Activated B cell treated with CpG ODN at 0.5 μM for 24 hours (primary cell): ENCODE measurements around the gene ATF5. TPM values are rescaled to one million over a fixed set of nuclear protein-coding genes. Genes with fewer than 3 reads are reported as not detected.

Source experiments
- ATAC-seq: fragments of 200-7000 bp; cut with Tn5 transposase; one replicate; pipeline ENCODE4 v1.10.0; 2021; ENCODE audit warnings: low read depth, mild to moderate bottlenecking, moderate library complexity
- CTCF ChIA-PET: fragments of 350-600 bp; sonication (Branson Sonifier 250); formaldehyde crosslinking; loops from one replicate; lab custom pipeline; 2021; ENCODE audit warnings: antibody characterized with exemption; lab: Charles Lee
- POLR2A ChIA-PET: fragments of 350-600 bp; sonication (Branson Sonifier 250); formaldehyde crosslinking; loops from one replicate; lab custom pipeline; 2021; ENCODE audit warnings: antibody characterized with exemption; lab: Charles Lee
- DNase-seq: peaks from one replicate; pipeline ENCODE4 v3.0.0; 2022
- H3K27ac Mint-ChIP-seq: one replicate; pipeline ENCODE4 v1.8.0; 2020; ENCODE audit warnings: mixed read lengths
- H3K27me3 Mint-ChIP-seq: one replicate; pipeline ENCODE4 v1.8.0; 2021; ENCODE audit warnings: mixed read lengths
- H3K36me3 Mint-ChIP-seq: one replicate; pipeline ENCODE4 v1.8.0; 2021; ENCODE audit warnings: low read depth, mixed read lengths
- H3K4me1 Mint-ChIP-seq: one replicate; pipeline ENCODE4 v1.8.0; 2021; ENCODE audit warnings: mixed read lengths
- H3K4me3 Mint-ChIP-seq: one replicate; pipeline ENCODE4 v1.8.0; 2020; ENCODE audit warnings: mild to moderate bottlenecking, mixed read lengths
- H3K9me3 Mint-ChIP-seq: one replicate; pipeline ENCODE4 v1.8.0; 2020; ENCODE audit warnings: mixed read lengths
- CTCF ChIP-seq: fragments of 200-600 bp; IDR thresholded peaks from one replicate; pipeline ENCODE4 v1.8.0; 2022; ENCODE audit warnings: antibody characterized with exemption, mild to moderate bottlenecking
- intact Hi-C: fragments of 100-400 bp; cut with micrococcal nuclease; formaldehyde crosslinking; loops from one replicate; pipeline ENCODE4 v1.15.1; 2024
- total RNA-seq: library from RNA; stranded (reverse); gene quantifications from 2 replicates; pipeline ENCODE4 v1.2.3, GENCODE V29; 2022

Gene ATF5
- total RNA-seq, 1 donor from 2014 or later = 199 TPM

- H3K4me3 Mint-ChIP-seq = no peak overlapping the region
- DNase-seq (no peak), ATAC-seq (no peak)
- no peaks in the 10 kb centered on the region for H3K9me3 Mint-ChIP-seq
- H3K36me3 Mint-ChIP-seq = no peaks in the 10 kb centered on the region
- H3K27me3 Mint-ChIP-seq = peaks cover 25% of the 10 kb centered on the region
- intact Hi-C loops = no loop called here
- POLR2A ChIA-PET = no interaction called here
- no peak for TF ChIP-seq CTCF
- H3K27ac Mint-ChIP-seq = no peak overlapping the region
- CTCF ChIA-PET = no interaction called here
- H3K4me1 Mint-ChIP-seq = peaks cover 19% of the 10 kb centered on the region
Observed at GRCh38 chr19:49952479-49952836, 23.5 kb downstream of the ATF5 start.

GRCh38 chr19:49952906-49953305 is 23.9 kb downstream of the ATF5 start:
- Mint-ChIP-seq H3K4me3 (no peak overlapping the region), H3K36me3 (no peaks in the 10 kb centered on the region), H3K27ac (no peak overlapping the region), H3K9me3 (no peaks in the 10 kb centered on the region), H3K4me1 (peaks cover 19% of the 10 kb centered on the region), H3K27me3 (peaks cover 26% of the 10 kb centered on the region)
- ATAC-seq (no peak), DNase-seq (no peak)
- ChIA-PET CTCF (no interaction called here), POLR2A (no interaction called here)
- intact Hi-C loops = no loop called here
- TF ChIP-seq CTCF = no peak

- no peak overlapping the region for H3K27ac Mint-ChIP-seq
- intact Hi-C loops = no loop called here
- peaks cover 28% of the 10 kb centered on the region for H3K27me3 Mint-ChIP-seq
- DNase-seq (no peak), ATAC-seq (no peak)
- ChIA-PET CTCF (no interaction called here), POLR2A (interaction anchor here (0.5 kb wide), 1 partner anchor 458 kb away, joined by 3 read pairs; no protein-coding TSS in a partner anchor)
- H3K36me3 Mint-ChIP-seq = no peaks in the 10 kb centered on the region
- TF ChIP-seq CTCF = no peak
- H3K4me3 Mint-ChIP-seq = no peak overlapping the region
- peaks cover 19% of the 10 kb centered on the region for H3K4me1 Mint-ChIP-seq
- H3K9me3 Mint-ChIP-seq = no peaks in the 10 kb centered on the region
Observed at GRCh38 chr19:49953416-49953815, 24.4 kb downstream of the ATF5 start.

DNA sequence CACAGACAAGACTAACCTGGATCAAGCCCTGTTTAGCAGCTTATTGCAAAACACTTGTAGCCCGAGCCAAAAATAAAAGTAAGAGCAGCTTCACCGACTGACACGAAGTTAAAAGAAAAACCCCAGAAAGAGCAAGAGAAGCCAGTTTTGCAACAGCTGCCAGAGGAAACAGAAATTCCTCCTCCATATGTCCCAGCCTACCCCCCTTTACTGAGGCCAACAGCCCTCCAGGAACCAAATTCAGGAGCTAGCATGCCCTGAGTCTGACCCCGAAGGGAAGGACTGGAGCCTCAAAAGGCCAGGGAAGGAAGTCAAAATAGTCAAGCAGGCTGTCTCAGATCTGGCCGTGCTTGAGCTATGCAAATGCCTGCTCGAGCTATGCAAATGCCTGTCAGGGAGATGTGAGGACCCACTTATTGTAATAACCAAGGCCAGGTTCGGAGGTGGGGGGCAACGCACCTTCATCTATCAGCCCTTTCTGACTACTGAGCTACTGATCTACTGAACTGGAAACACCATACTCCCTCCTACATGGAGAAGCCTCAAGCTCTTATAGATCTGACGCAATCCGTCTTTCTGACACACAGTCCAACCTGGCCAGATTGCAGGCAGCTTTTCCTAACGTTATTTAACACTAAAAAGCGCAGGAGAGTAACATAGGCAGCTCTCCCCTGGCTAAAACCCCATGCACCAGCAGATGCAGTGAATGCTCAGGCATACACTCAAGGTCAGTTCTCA is 25.3 kb downstream of the ATF5 start:
- H3K9me3 Mint-ChIP-seq = no peaks in the 10 kb centered on the region
- ChIA-PET POLR2A (interaction anchor here (0.6 kb wide), 1 partner anchor 21 kb away, joined by 5 read pairs; no protein-coding TSS in a partner anchor), CTCF (no interaction called here)
- ATAC-seq (no peak), DNase-seq (no peak)
- intact Hi-C loops = no loop called here
- H3K4me3 Mint-ChIP-seq = no peak overlapping the region
- H3K4me1 Mint-ChIP-seq = peaks cover 19% of the 10 kb centered on the region
- H3K36me3 Mint-ChIP-seq = no peaks in the 10 kb centered on the region
- peaks cover 28% of the 10 kb centered on the region for H3K27me3 Mint-ChIP-seq
- no peak overlapping the region for H3K27ac Mint-ChIP-seq
- TF ChIP-seq CTCF = no peak

DNA sequence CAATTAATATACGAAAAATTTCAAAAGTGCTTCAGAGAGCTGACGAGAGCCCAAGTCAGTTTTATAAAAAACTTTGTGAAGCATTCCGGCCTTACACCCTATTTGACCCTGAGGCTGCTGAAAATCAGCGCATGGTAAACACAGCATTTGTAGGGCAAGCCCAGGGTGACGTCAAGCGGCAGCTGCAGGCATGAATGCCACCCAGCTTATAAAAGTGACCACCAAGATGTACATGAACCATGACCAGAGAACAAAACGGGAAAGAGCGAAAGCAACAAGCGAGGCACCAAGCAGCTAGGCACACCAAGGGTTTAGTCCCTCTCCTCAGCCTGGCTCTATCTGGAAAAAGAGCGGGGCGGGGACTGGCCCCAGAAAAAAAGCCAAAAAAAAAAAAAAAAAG is 25.9 kb downstream of the ATF5 start:
- no peaks in the 10 kb centered on the region for H3K36me3 Mint-ChIP-seq
- TF ChIP-seq CTCF = no peak
- no peaks in the 10 kb centered on the region for H3K9me3 Mint-ChIP-seq
- CTCF ChIA-PET = no interaction called here
- DNase-seq (no peak), ATAC-seq (no peak)
- no peak overlapping the region for H3K4me3 Mint-ChIP-seq
- intact Hi-C loops = no loop called here
- POLR2A ChIA-PET = no interaction called here
- peaks cover 26% of the 10 kb centered on the region for H3K27me3 Mint-ChIP-seq
- peaks cover 19% of the 10 kb centered on the region for H3K4me1 Mint-ChIP-seq
- no peak overlapping the region for H3K27ac Mint-ChIP-seq
